Measurements from ENCODE around the gene MCU.
"Not testable (repeated sequence)": the region's sequence is repeated elsewhere in the genome, so short reads cannot be mapped to it uniquely, and the experiment has no call there.

MCU gene, protein sequence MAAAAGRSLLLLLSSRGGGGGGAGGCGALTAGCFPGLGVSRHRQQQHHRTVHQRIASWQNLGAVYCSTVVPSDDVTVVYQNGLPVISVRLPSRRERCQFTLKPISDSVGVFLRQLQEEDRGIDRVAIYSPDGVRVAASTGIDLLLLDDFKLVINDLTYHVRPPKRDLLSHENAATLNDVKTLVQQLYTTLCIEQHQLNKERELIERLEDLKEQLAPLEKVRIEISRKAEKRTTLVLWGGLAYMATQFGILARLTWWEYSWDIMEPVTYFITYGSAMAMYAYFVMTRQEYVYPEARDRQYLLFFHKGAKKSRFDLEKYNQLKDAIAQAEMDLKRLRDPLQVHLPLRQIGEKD

DNA sequence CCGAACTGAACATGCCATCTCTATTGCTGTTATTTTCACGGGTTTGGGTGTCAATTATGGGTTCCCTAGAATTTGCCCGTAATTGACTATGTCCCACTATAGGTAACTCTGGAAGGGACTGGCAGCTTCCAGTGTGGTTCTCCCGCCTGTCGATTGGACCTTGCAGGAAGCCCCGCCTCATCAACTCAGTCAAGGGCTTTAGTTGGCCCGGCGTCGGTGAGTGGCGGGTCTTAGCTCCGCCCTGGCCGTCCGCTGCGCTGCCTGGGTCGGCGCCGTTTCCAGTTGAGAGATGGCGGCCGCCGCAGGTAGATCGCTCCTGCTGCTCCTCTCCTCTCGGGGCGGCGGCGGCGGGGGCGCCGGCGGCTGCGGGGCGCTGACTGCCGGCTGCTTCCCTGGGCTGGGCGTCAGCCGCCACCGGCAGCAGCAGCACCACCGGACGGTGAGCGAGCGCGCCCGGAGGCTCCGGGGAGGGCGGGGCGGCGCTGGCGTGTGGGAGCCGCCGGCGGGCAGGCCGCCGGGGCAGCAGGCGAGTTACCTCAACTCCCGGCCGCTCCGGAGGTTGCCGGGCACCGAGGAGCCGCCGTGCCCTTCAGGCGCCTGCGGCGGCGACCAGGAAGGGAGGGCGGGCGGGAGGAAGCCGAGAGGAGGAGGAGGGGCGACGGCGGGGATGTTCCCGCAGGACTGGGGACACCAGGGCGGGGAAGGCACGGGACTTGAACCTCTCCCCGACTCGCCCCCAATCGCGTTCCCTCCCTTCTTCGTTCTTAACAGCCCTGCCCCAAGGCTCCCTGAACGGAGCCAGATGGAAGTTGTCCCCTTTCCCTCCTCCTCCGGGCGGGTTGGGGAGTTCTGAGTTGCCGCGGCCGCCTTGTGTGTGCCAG, at the start of gene MCU:
Gene MCU, plus strand, starts transcription at position 281 of the 881 bp plus-strand sequence. Its CDS starts 9 bp downstream, at position 290.
- peak; percentile 90 for DNase-seq

DNA sequence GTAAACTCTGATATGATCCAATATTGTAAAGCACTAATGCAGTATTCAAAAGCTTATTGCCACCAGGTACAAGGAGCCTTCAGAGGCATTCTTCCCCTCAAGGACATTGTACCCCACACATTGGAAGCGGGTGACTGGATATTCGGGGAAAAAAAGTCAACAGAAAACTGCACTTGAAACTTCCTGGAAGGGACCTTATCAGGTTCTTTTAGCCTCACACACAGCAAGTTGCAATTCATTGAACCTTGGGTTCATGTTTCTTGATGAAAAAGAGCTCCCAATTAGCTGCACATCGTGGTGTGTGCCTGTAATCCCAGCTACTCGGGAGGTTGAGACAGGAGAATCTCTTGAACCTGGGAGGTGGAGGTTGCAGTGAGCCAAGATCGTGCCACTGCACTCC, 49.6 kb upstream of the MCU start:
- DNase-seq = no peak

DNA sequence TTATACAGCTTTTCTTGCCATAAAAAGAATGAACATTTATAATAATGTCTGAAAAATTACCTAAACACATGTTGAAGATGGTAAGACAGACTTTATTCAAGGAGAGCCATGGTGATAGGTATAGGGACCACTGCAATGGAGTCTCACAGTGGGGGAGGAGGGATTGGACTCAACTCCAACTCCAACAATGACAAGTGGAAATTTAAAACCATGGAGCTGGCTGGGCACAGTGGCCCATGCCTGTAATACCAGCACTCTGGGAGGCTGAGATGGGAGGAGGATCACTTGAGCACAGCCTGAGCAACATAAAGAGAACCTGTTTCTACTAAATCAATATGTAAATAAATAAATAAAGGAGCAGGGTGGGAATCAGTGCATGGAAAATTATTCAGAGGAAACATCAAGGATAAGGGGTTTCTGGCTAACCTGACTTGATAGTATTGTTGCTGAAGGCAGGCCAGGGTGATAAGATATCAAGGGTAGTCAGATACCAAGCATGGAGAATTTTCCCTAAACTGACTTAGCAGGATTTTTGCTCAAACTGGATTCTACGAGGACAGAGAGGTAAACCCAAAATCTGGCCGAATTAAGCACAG, 46.6 kb upstream of the MCU start:
- no peak for DNase-seq

DNA sequence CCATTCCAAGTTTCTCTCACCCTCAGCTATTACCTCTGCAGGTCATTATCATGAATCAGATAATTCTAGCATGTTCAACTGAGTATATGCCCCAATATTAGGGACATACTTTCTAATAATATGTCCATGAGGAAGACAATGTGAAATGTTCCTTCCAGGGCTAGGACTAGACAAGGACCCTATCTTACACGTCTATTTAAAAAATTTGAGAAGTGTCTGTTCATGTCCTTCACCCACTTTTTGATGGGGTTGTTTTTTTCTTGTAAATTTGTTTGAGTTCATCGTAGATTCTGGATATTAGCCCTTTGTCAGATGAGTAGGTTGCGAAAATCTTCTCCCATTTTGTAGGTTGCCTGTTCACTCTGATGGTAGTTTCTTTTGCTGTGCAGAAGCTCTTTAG, 45.0 kb upstream of the MCU start:
- not testable (repeated sequence) for DNase-seq

- no peak for DNase-seq
Observed at GRCh38 chr10:72648301-72648700, 43.6 kb upstream of the MCU start.

DNA sequence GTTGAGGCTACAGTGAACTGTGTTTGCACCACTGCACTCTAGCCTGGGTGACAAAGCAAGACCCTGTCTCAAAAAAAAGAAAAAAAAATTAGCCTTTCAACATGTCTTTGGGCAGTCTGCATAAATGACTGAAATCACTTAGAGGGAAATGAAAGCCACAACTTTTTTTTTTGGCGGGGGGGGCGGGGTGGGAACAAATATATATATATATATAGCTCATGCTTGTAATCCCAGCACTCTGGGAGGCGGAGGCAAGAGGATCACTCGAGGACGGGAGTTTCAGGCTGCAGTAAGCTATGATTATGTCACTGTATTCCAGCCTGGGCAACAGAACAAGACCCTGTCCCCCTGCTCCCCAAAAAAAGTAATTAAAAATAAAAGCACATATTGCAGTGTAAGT, 42.7 kb upstream of the MCU start:
- DNase-seq = no peak

DNA sequence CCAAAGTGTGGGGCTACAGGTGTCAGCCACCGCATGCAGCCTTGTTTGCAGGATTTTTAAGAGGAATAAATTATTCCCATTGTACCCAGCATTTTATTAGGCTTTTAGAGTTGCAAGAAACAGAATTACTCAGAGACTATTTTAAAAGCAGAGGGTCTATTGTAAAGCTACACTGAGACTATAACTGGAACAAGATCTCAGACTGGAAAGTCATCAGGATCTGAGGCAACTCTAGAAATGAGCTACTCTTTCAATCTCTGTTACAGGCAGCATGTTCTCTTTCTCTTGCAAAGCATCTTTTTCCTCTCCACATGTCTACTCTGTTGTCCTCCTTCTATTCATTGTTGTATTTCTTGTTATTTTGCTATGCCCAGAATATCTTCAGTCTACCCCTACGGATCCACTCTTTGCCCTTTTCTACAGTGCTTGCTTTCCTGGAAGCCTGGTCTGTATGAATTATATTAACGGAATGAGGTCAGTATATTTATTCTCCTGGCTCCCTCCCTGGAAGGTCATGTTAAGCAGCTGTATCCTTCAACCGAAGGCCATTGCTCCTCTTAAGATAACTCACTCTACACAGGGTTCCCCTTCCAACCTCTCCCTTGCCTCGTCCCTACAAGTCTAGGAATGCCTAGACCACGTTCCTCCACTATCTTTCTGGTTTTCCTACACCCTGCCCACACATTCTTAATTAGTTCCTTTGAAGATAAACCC, 38.4 kb upstream of the MCU start:
- DNase-seq = no peak

DNA sequence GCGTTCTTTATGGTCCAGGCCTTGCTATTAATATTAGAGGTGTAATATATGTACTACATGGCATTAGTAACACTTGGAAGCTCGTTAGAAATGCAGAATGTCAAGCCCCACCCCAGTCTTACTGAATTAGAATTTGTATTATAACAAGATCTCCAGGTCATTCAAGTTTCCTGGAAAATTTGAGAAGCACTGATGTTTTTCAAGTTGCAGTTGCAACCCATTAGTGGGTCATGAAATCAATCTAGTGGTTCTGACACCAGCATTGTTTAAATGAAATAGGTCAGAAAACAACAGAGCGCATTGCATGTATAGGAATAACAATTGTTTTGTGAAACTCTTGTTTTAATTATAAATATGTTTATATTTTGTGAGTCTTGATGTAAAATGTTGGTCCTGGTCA, 37.2 kb upstream of the MCU start:
- DNase-seq = no peak

DNA sequence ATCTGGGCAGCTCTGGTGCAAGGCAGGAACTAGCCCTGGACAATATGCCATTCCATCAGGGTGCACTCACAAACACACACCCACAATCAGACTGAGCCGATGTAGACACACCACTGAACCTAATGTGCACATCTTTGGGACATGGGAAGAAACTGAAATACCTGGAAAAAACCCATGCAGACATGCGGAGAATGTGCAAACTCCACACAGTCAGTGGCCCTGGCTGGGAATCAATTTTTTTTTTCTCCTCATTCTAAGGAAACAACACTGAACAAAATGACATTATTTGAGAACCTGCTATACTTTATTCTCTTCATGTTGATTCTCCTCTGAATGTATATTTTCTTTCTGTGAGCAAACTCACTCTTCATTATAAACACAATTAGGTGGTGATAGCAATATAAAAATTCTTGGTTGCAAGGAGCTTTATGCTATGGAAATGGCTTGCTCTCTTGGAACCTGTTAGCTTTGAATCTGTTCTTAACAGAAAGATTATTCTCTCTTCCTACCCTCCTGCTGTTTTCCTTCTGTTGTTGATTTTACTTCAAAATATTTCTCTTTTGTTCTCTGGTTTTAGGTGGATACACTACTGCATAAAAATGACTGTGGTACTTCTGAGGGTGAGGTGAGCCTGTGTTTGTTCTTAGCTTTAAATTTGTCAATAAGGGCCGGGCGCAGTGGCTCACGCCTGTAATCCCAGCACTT, 33.1 kb upstream of the MCU start:
- no peak for DNase-seq

DNA sequence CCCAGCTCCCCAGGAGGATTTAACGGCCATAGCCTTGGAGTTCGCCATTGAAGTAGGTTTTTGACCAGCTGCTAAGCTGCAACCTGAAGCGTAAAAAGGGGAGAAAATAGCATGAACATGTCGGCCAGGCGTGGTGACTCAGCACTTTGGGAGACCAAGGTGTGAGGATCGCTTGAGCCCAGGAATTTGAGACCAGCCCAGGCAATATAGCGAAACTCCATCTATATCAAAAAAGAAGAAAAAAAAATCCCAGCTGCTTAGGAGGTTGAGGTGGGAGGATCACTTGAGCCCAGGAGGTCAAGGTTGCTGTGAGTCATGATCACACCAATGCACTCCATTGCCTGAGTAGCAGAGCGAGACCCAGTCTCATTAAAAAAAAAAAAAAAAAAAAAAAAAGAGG, 32.2 kb upstream of the MCU start:
- no peak for DNase-seq

GRCh38 chr10:72660220-72660619, 31.7 kb upstream of the MCU start:
- no peak for DNase-seq

DNA sequence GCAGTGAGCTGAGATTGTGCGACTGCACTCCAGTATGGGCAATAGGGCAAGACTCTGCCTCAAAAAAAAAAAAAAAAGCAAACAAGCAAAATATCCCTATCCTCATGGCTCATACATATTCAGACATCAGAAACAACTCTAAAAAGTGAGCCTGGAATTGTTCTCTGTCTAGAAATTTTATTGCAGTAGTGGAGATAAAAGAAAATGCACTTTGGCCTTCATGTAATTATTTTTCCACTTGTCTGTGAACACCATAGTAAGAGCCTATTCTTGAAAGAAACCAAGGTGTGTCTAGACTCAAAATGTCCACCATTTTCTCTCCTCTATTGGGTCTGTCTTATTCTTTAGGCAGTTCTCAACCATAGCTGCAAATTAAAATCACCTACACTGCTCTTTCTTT, 30.5 kb upstream of the MCU start:
- no peak for DNase-seq

- no peak for DNase-seq
Observed at GRCh38 chr10:72663971-72664370, 28.0 kb upstream of the MCU start.

GRCh38 chr10:72665925-72666324, 26.0 kb upstream of the MCU start:
- DNase-seq = no peak

DNA sequence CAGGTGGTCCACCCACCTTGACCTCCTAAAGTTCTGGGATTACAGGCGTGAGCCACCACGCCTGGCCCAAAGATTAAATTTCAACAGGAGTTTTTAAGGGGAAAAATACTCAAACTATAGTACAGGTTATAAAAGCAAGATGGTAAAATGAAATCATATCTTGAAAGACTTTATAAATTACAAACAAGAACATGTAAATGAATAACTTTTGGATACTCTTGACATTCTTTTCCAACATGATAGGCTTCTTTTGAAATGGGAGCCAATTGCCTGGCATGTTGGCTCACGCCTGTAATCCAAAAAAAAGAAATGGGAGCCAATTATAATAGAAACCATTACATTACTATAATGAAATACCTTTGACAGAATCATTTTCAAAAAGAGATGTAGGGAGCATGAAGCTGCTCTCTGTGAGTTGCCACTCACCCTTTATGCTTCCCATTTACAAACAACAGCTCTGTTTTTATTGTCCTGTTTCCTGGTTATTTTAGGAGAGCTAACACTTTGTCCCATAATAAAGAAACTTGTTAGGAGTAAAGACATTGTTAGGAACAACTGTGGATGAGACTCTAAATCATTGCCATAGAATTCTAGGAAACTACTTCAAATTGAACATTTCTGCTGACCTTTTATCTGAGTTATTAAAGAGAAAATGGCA, 24.6 kb upstream of the MCU start:
- no peak for DNase-seq

GRCh38 chr10:72673280-72673679, 18.7 kb upstream of the MCU start:
- DNase-seq = no peak

DNA sequence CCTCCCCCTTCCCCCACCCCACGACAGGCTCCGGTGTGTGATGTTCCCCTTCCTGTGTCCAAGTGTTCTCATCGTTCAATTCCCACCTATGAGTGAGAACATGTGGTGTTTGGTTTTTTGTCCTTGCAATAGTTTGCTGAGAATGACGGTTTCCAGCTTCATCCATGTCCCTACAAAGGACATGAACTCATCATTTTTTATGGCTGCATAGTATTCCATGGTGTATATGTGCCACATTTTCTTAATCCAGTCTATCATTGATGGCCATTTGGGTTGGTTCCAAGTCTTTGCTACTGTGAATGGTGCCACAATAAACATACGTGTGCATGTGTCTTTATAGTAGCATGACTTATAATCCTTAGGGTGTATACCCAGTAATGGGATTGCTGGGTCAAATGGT, 17.8 kb upstream of the MCU start:
- DNase-seq = not testable (repeated sequence)

DNA sequence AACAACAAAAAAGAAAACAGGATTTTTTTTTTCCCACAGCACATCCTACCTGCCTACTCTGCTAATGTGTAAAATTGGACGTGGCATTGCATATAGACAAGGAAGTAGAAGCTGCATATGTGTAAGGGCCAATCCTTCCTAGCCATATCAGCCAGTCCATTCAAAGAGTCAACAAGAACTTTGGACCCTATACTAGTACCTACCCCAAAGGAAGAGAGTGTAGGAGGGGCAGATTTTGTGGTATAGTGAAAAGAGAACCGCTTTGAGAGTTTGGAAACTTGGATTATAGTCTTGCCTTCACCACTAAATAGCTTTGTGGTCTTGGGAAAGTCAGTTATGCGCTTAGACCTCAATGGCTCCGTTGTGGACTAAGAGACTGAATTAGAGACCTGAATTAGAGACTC, 12.1 kb upstream of the MCU start:
- DNase-seq = no peak

GRCh38 chr10:72682638-72683037, 9.3 kb upstream of the MCU start:
- no peak for DNase-seq

DNA sequence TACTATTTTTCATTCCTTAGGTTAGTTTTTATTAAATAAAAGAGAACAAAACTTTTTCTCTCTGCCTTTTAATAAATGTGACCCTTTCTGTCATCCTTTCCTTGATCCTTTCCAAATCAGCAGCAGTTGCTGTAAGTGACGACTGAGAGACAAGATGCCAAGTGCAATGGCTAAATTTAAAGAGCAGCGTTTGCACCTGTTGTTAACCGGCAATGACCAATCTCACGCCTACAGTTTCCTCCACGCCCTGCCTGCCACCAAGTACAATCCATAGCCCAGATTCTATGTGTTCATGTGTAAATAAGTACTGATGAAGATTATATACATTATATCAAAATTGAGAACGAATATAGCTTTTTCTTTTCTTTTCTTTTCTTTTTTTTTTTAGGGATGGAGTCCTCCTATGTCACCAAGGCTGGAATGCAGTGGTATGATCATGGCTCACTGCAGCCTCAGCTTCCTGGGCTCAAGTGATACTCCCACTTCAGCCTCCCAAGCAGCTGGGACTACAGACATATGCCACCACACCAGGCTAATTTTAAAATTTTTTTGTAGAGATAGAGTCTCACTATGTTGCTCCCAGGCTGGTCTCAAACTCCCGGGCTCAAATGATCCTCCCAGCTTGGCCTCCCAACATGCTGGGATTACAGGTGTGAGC, 6.5 kb upstream of the MCU start:
- no peak for DNase-seq

DNA sequence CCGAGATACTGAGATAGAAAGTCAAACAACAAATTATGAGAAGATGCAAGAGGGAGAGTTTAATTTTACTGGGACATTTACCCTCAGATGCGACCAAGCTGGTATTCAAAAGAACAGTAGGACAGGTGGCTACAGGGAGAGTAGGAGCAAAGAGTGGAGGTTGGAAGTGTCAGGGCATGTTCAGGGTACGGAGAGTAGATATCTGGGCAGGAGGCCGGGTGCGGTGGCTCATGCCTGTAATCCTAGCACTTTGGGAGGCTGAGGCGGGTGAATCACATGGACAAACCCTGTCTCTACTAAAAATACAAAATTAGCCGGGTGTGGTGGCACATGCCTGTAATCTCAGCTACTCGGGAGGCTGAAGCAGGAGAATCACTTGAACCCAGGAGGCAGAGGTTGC, 5.5 kb upstream of the MCU start:
- not testable (repeated sequence) for DNase-seq
